Endodermal cell (in vitro differentiated cells): ENCODE measurements around the gene GPAT2. TPM values are rescaled to one million over a fixed set of nuclear protein-coding genes. Genes with fewer than 3 reads are reported as not detected.
"Not testable (repeated sequence)": the region's sequence is repeated elsewhere in the genome, so short reads cannot be mapped to it uniquely, and the experiment has no call there.

Experiments
- DNase-seq: peaks from one replicate; pipeline ENCODE4 v3.0.0-alpha.2; 2017
- H3K27ac ChIP-seq: 2 replicates; pipeline ENCODE4 v1.5.1; 2013; ENCODE audit warnings: mild to moderate bottlenecking, low read depth, low read length, moderate library complexity
- H3K27me3 ChIP-seq: 2 replicates; pipeline ENCODE4 v1.6.1; 2013; ENCODE audit warnings: mild to moderate bottlenecking, low read length, moderate library complexity; ENCODE audit not compliant: insufficient read depth, control insufficient read depth, poor library complexity, severe bottlenecking
- H3K36me3 ChIP-seq: 2 replicates; pipeline ENCODE4 v1.7.0; 2013; ENCODE audit warnings: mild to moderate bottlenecking, low read length, moderate library complexity; ENCODE audit not compliant: control insufficient read depth, insufficient read depth
- H3K4me1 ChIP-seq: one replicate; pipeline ENCODE4 v1.7.0; 2013; ENCODE audit warnings: low read length; ENCODE audit not compliant: control insufficient read depth, insufficient read depth
- H3K4me3 ChIP-seq: 2 replicates; pipeline ENCODE4 v1.5.1; 2013; ENCODE audit warnings: mild to moderate bottlenecking, low read length, moderate library complexity
- H3K9ac ChIP-seq: 2 replicates; pipeline ENCODE4 v1.6.1; 2013; ENCODE audit warnings: mild to moderate bottlenecking, low read length, moderate library complexity; ENCODE audit not compliant: poor library complexity, severe bottlenecking; ENCODE audit errors: extremely low read depth
- H3K9me3 ChIP-seq: 2 replicates; pipeline ENCODE4 v1.6.1; 2013; ENCODE audit warnings: mild to moderate bottlenecking, low read length, moderate library complexity; ENCODE audit not compliant: control insufficient read depth
- H3K27ac Mint-ChIP-seq: 2 replicates; pipeline ENCODE4 v1.8.0; 2020; ENCODE audit warnings: mixed read lengths
- H3K27me3 Mint-ChIP-seq: 2 replicates; pipeline ENCODE4 v1.8.0; 2021; ENCODE audit warnings: mild to moderate bottlenecking, mixed read lengths; ENCODE audit not compliant: insufficient read depth
- H3K36me3 Mint-ChIP-seq: 2 replicates; pipeline ENCODE4 v1.8.0; 2020; ENCODE audit warnings: low read depth, mixed read lengths
- H3K4me1 Mint-ChIP-seq: 2 replicates; pipeline ENCODE4 v1.8.0; 2020; ENCODE audit warnings: mixed read lengths
- H3K4me3 Mint-ChIP-seq: 2 replicates; pipeline ENCODE4 v1.8.0; 2020; ENCODE audit warnings: mild to moderate bottlenecking, moderate library complexity, mixed read lengths
- H3K9me3 Mint-ChIP-seq: 2 replicates; pipeline ENCODE4 v1.8.0; 2020; ENCODE audit warnings: mild to moderate bottlenecking, mixed read lengths
- CTCF ChIP-seq: fragments of 200-600 bp; sonication (generic); conservative IDR thresholded peaks from 2 replicates; pipeline ENCODE4 v1.5.0; 2021; ENCODE audit warnings: antibody characterized with exemption, mild to moderate bottlenecking
- WGBS, 2 experiments: methylation state at CpG; one replicate each; pipeline versions ENCODE4 v1.1.5 to v1.1.7; 2013; ENCODE audit warnings: missing lambda C conversion rate in 2 of 2, mixed read lengths in 1 of 2; ENCODE audit not compliant: insufficient coverage in 1 of 2, insufficient read length in 1 of 2; 5-methylcytosine and 5-hydroxymethylcytosine counted together
- long read RNA-seq, 4 experiments: library from polyadenylated mRNA in 2 of 4; library from RNA in 1 of 4; library from capped mRNA in 1 of 4; stranded (forward) in 3 of 4; unstranded in 1 of 4; transcript quantifications; one replicate each; pipeline ENCODE4 v2.0.0, GENCODE V29; 2020 to 2021; ENCODE audit warnings: inconsistent platforms in 1 of 4
- polyA plus RNA-seq, 2 experiments: library from polyadenylated mRNA; stranded (reverse); fragments of 50-300 nt; gene quantifications; one replicate each; pipeline ENCODE4 v1.2.3, GENCODE V29; 2013
- total RNA-seq, 2 donors: library from RNA; stranded (reverse); fragmentation: NEBNext Ultra II Directional in 1 of 2; extraction: Animal tissue kit (Norgen Biotek cat#: 25700) in 1 of 2; gene quantifications; 2 replicates in 1 of 2; 3 replicates in 1 of 2; pipeline ENCODE4 v1.2.1, GENCODE V29; 2021

GPAT2 gene, protein sequence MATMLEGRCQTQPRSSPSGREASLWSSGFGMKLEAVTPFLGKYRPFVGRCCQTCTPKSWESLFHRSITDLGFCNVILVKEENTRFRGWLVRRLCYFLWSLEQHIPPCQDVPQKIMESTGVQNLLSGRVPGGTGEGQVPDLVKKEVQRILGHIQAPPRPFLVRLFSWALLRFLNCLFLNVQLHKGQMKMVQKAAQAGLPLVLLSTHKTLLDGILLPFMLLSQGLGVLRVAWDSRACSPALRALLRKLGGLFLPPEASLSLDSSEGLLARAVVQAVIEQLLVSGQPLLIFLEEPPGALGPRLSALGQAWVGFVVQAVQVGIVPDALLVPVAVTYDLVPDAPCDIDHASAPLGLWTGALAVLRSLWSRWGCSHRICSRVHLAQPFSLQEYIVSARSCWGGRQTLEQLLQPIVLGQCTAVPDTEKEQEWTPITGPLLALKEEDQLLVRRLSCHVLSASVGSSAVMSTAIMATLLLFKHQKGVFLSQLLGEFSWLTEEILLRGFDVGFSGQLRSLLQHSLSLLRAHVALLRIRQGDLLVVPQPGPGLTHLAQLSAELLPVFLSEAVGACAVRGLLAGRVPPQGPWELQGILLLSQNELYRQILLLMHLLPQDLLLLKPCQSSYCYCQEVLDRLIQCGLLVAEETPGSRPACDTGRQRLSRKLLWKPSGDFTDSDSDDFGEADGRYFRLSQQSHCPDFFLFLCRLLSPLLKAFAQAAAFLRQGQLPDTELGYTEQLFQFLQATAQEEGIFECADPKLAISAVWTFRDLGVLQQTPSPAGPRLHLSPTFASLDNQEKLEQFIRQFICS
- under 1 TPM in 1 of 2 donors, not detected in 1; 0.33 TPM for total RNA-seq
- not detected for polyA plus RNA-seq (2013, experiment 1 of 2)
- polyA plus RNA-seq (2013, experiment 2 of 2) = 0.21 TPM
- long read RNA-seq, experiment 1 = 0 reads
- long read RNA-seq, experiment 2 = 0 reads
- long read RNA-seq, experiment 3, partial matches to known transcripts = 0 of 1 reads
- long read RNA-seq, experiment 3, other reads (novel, unspliced or antisense) = 1 of 1 reads
- long read RNA-seq, experiment 4 = 0 reads

DNA sequence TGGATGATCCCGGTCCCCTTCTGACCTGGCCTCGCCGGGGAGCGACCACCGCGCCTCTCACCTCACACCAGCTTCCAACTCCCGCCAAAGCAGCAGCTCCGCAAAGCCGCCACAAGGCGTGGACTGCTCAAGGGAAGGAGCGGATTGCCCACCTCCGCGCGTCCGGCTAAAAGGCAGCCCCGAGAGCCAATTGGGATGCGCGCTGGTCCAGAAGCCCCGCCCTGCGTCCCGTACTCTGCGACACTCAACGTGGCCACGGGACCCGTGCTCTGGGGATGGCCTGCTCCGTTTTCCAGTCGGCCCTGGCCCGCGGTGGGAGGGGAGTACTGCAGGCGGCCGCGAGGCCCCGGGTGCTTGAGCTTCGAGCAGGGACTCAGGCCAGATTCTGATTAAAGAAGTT, at the start of gene GPAT2:
GPAT2 (minus strand) TSS at position 125 of the 400 bp plus-strand sequence. CDS start 2,557 bp downstream, outside the sequence.
- not testable (repeated sequence) for H3K27ac ChIP-seq, H3K4me1 Mint-ChIP-seq, H3K9me3 ChIP-seq, H3K4me3 ChIP-seq, H3K27me3 ChIP-seq, H3K36me3 ChIP-seq, H3K9ac ChIP-seq, H3K36me3 Mint-ChIP-seq, H3K27me3 Mint-ChIP-seq, H3K4me1 ChIP-seq, H3K9me3 Mint-ChIP-seq, DNase-seq, H3K4me3 Mint-ChIP-seq, H3K27ac Mint-ChIP-seq
- WGBS, 2 experiments = no CpG with 5 or more reads among the region's 34 CpGs

DNA sequence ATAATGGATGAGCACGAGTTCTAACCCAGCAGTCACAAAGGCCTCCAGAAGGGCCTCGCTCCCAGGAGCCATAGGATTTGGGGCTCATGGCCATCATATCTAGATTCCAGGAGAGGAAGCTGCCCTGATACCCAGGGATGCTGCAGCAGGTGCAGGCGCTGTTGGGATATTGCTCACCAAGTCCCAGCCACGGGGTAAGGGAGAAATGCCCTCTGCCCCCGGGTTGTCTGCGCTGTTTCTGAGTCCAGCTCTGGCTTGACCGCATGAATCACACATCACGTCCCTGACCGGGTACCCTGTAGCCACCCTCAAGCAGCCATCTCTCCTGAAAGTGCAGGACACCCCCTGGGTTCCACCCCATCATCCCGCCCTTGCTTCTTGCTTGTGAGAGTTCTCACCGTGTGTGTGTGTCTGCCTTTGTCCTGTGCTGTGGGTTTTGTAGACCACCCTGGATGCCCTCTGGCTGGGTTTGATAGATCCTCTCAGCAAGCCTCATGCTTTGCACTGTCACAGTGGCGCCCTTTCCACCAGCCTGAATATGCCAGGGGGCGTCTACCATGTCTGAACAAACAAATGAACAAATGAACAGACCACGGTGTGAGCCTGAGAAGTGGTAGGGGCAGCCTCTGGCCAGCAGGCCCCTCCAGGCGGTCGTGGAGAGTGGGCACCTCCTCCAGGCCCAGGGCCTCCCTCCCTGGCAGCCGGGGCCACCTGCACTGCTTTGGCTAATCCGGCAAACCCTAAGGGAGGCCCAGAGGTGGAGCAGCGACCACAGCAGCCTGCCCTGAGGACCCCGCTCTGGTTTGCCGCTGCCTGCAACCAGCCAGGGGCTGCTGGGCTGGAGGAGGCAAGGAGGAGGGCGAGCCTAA, 49.5 kb upstream of the GPAT2 start:
- Mint-ChIP-seq H3K4me1 (no peaks in the 10 kb centered on the region), H3K36me3 (no peaks in the 10 kb centered on the region), H3K27ac (no peak overlapping the region), H3K9me3 (peaks cover 4% of the 10 kb centered on the region), H3K4me3 (no peak overlapping the region), H3K27me3 (peaks cover 14% of the 10 kb centered on the region)
- Histone ChIP-seq H3K4me3 (no peak overlapping the region), H3K36me3 (no peaks in the 10 kb centered on the region), H3K27me3 (no peaks in the 10 kb centered on the region), H3K4me1 (no peaks in the 10 kb centered on the region), H3K27ac (no peak overlapping the region), H3K9ac (no peak overlapping the region), H3K9me3 (no peaks in the 10 kb centered on the region)
- DNase-seq = no peak
- WGBS, 2 experiments = 90% methylated on average over 13 to 22 of the region's 22 CpGs
- TF ChIP-seq CTCF = no peak

DNA sequence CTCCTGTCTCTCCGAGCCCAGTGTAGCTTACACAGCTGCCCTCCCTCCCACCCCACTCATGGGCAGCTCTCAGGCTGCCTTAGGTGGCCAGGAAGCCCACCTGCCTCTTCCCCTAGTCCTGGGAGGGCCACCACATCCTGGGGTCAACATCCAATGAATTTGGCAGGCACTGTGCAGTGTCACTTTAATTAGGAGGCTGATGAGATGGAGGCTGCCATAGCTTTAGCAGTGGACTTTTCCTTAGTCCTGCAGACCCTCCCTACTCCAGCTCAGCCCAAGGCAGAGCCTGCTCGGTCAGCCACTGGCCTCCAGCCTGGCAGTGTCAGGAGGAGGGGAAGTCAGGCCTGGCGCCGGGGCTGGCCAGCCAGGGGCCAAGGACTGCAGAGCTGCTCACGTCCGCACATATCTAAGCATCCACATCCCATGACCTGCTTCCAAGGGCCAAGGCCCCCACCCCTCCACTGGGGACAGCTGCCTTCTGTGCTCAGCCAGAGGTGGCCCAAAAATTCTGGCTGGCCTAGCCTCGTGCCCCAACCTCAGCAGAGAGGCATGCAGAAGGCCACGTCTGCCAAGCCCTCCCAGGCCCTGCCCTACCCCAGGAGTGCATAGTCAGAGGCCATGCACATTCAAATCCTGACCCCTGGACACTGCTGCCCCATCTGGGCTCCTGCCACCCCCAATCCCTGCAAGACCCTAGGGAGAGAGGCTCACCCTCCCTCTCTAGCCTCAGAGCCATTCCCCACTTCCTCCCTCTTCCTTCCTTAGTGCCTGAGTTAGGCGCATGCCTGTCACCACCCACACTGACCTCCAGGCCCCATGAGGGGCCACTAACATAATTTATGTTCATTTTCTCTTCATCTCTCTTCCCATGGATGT, 48.6 kb upstream of the GPAT2 start:
- H3K9ac ChIP-seq = no peak overlapping the region
- no peak overlapping the region for H3K27ac Mint-ChIP-seq
- H3K27me3 Mint-ChIP-seq = peaks cover 17% of the 10 kb centered on the region

More for the DNA sequence above, 48.6 kb upstream of the GPAT2 start:
- H3K9me3 ChIP-seq = no peaks in the 10 kb centered on the region
- Mint-ChIP-seq H3K4me1 (no peaks in the 10 kb centered on the region), H3K9me3 (peaks cover 4% of the 10 kb centered on the region), H3K4me3 (no peak overlapping the region), H3K36me3 (no peaks in the 10 kb centered on the region)
- H3K36me3 ChIP-seq = no peaks in the 10 kb centered on the region
- H3K4me1 ChIP-seq = no peaks in the 10 kb centered on the region
- no peaks in the 10 kb centered on the region for H3K27me3 ChIP-seq
- WGBS, 2 experiments = 94 to 100% methylated on average over 1 to 9 of the region's 9 CpGs
- DNase-seq = no peak
- no peak overlapping the region for H3K4me3 ChIP-seq
- TF ChIP-seq CTCF = no peak
- no peak overlapping the region for H3K27ac ChIP-seq
